MV-4-11 (cell line): ENCODE measurements around the gene KLHL6.
"Not testable (repeated sequence)": the region's sequence is repeated elsewhere in the genome, so short reads cannot be mapped to it uniquely, and the experiment has no call there.

Experiments used
- DNase-seq: peaks from one replicate; lab custom pipeline; 2025; lab: John Stamatoyannopoulos, UW

KLHL6 gene

GRCh38 chr3:183555541-183556081 is at the start of gene KLHL6:
TSS of gene KLHL6 (minus strand) at chr3:183555706. CDS start at chr3:183555653, 53 bp downstream.
- DNase-seq: peak; percentile 88

GRCh38 chr3:183597959-183598358 is 42.5 kb upstream of the KLHL6 start:
- no peak for DNase-seq

GRCh38 chr3:183594636-183595035 is 39.1 kb upstream of the KLHL6 start:
- DNase-seq: no peak

- no peak for DNase-seq
These were observed 37.3 kb upstream of the KLHL6 start for GRCh38 chr3:183592821-183593220.

GRCh38 chr3:183591881-183592521 is 36.5 kb upstream of the KLHL6 start:
- peak; percentile 94 for DNase-seq

GRCh38 chr3:183590442-183590841 is 34.9 kb upstream of the KLHL6 start:
- no peak for DNase-seq

GRCh38 chr3:183587336-183587735 is 31.8 kb upstream of the KLHL6 start:
- DNase-seq: peak; percentile 96

- no peak for DNase-seq
These were observed 31.0 kb upstream of the KLHL6 start for GRCh38 chr3:183586477-183586876.

- DNase-seq: no peak
These were observed 29.4 kb upstream of the KLHL6 start for GRCh38 chr3:183584914-183585280.

- no peak for DNase-seq
These were observed 28.9 kb upstream of the KLHL6 start for GRCh38 chr3:183584246-183584913.

GRCh38 chr3:183583331-183584245 is 28.1 kb upstream of the KLHL6 start:
- no peak for DNase-seq

- no peak for DNase-seq
These were observed 26.7 kb upstream of the KLHL6 start for GRCh38 chr3:183582161-183582560.

GRCh38 chr3:183581496-183582155 is 26.1 kb upstream of the KLHL6 start:
- DNase-seq: no peak

GRCh38 chr3:183579967-183580900 is 24.7 kb upstream of the KLHL6 start:
- DNase-seq: no peak

- no peak for DNase-seq
These were observed 22.7 kb upstream of the KLHL6 start for GRCh38 chr3:183578179-183578578.

GRCh38 chr3:183577346-183577745 is 21.8 kb upstream of the KLHL6 start:
- DNase-seq: no peak

GRCh38 chr3:183576487-183577107 is 21.1 kb upstream of the KLHL6 start:
- no peak for DNase-seq

GRCh38 chr3:183572935-183573334 is 17.4 kb upstream of the KLHL6 start:
- peak; percentile 40 for DNase-seq

GRCh38 chr3:183570191-183570590 is 14.7 kb upstream of the KLHL6 start:
- not testable (repeated sequence) for DNase-seq

- DNase-seq: no peak
These were observed 11.4 kb upstream of the KLHL6 start for GRCh38 chr3:183566880-183567279.
